H1 (cell line): ENCODE data around the gene ELANE. TPM values are rescaled to one million over a fixed set of nuclear protein-coding genes. Genes with fewer than 3 reads are reported as not detected.

Experiments used
- CTCF ChIA-PET: fragments of 300-600 bp; sonication (Branson Sonifier 250); formaldehyde crosslinking; loops from one replicate; lab custom pipeline; 2021; ENCODE audit not compliant: partially characterized antibody; lab: Charles Lee
- POLR2A ChIA-PET: fragments of 300-600 bp; sonication (Branson Sonifier 250); formaldehyde crosslinking; loops from one replicate; lab custom pipeline; 2021; ENCODE audit warnings: inconsistent platforms; ENCODE audit not compliant: partially characterized antibody; lab: Charles Lee
- DNase-seq, 2 experiments: peaks; one replicate each; pipeline versions ENCODE4 v3.0.0 to v3.0.0-alpha.2; 2010 to 2022; ENCODE audit warnings: low spot score in 2 of 2, low read depth in 1 of 2, mixed read lengths in 1 of 2
- FAIRE-seq: peaks from 2 replicates; lab custom pipeline; 2011; peaks lifted over from hg19 to GRCh38; lab: Jason Lieb, UNC
- H2AFZ ChIP-seq: 2 replicates; pipeline ENCODE4 v1.8.1; 2012; ENCODE audit warnings: low read length, inconsistent platforms
- H2AK5ac ChIP-seq: 2 replicates; pipeline ENCODE4 v1.6.1; 2013; ENCODE audit warnings: low read depth, low read length
- H2BK120ac ChIP-seq: replicated peaks from 2 replicates; pipeline ENCODE3; 2013; ENCODE audit warnings: low read depth, low read length, inconsistent platforms
- H2BK12ac ChIP-seq: 2 replicates; pipeline ENCODE4 v1.6.1; 2013; ENCODE audit warnings: low read depth, low read length
- H2BK15ac ChIP-seq: 2 replicates; pipeline ENCODE4 v1.6.1; 2013; ENCODE audit warnings: low read length
- H2BK20ac ChIP-seq: 2 replicates; pipeline ENCODE4 v1.6.1; 2013; ENCODE audit warnings: low read length
- H2BK5ac ChIP-seq: 2 replicates; pipeline ENCODE4 v1.6.1; 2013; ENCODE audit warnings: low read depth, low read length
- H3K14ac ChIP-seq: 2 replicates; pipeline ENCODE4 v1.6.1; 2013; ENCODE audit warnings: inconsistent platforms; ENCODE audit not compliant: insufficient read length
- H3K18ac ChIP-seq: 2 replicates; pipeline ENCODE4 v1.6.1; 2013; ENCODE audit warnings: low read length; ENCODE audit errors: extremely low read depth
- H3K23ac ChIP-seq: 2 replicates; pipeline ENCODE4 v1.6.1; 2013; ENCODE audit warnings: inconsistent platforms; ENCODE audit not compliant: insufficient read length
- H3K23me2 ChIP-seq: 2 replicates; pipeline ENCODE4 v1.6.1; 2013; ENCODE audit warnings: low read depth, low read length
- H3K27ac ChIP-seq: 2 replicates; pipeline ENCODE4 v1.6.1; 2011; ENCODE audit warnings: low read depth, low read length, inconsistent platforms
- H3K27me3 ChIP-seq, 4 experiments: replicated peaks in 1 of 4; 1 replicate in 1 of 4; 2 replicates in 3 of 4; pipeline versions ENCODE4 v1.6.1 to v1.8.1; 2011 to 2013; ENCODE audit warnings: low read length in 3 of 4, mild to moderate bottlenecking in 3 of 4, inconsistent platforms in 2 of 4, mixed read lengths in 2 of 4, moderate library complexity in 1 of 4; ENCODE audit not compliant: control insufficient read depth in 3 of 4, insufficient read depth in 3 of 4; ENCODE audit errors: extremely low read depth in 1 of 4
- H3K36me3 ChIP-seq, 4 experiments: 2 replicates each; pipeline versions ENCODE4 v1.6.1 to v1.8.1; 2011 to 2013; ENCODE audit warnings: mild to moderate bottlenecking in 4 of 4, low read length in 3 of 4, moderate library complexity in 2 of 4, control low read depth in 1 of 4, inconsistent platforms in 1 of 4; ENCODE audit not compliant: insufficient read depth in 4 of 4, control insufficient read depth in 2 of 4
- H3K4ac ChIP-seq: replicated peaks from 2 replicates; pipeline ENCODE3; 2013; ENCODE audit warnings: low read length, low read depth, mixed read lengths, inconsistent platforms; ENCODE audit not compliant: insufficient read length
- H3K4me1 ChIP-seq, 4 experiments: replicated peaks in 1 of 4; 1 replicate in 1 of 4; 2 replicates in 3 of 4; pipeline versions ENCODE4 v1.6.1 to v1.8.1; 2011 to 2013; ENCODE audit warnings: low read length in 3 of 4, inconsistent platforms in 2 of 4, mixed read lengths in 1 of 4; ENCODE audit not compliant: insufficient read depth in 4 of 4, control insufficient read depth in 3 of 4
- H3K4me2 ChIP-seq, 2 experiments: 2 replicates each; pipeline versions ENCODE4 v1.6.1 to v1.8.1; 2011 to 2013; ENCODE audit warnings: low read depth in 2 of 2, low read length in 2 of 2, control low read depth in 1 of 2, inconsistent platforms in 1 of 2, mild to moderate bottlenecking in 1 of 2; ENCODE audit not compliant: insufficient read depth in 1 of 2
- H3K4me3 ChIP-seq, 4 experiments: fragments of 200-600, 300-600 bp in 1 of 4; sonication (generic), shearing (Covaris generic), sonication (Bioruptor Twin) in 1 of 4; 2 replicates each; pipeline versions ENCODE4 v1.5.1 to v1.8.1; 2011 to 2016; ENCODE audit warnings: low read length in 4 of 4, low read depth in 3 of 4, control low read depth in 2 of 4, inconsistent platforms in 2 of 4, mild to moderate bottlenecking in 2 of 4, mixed read lengths in 1 of 4, moderate library complexity in 1 of 4; ENCODE audit not compliant: insufficient read depth in 2 of 4; ENCODE audit errors: extremely low read depth in 1 of 4
- H3K56ac ChIP-seq: replicated peaks from 2 replicates; pipeline ENCODE3; 2013; ENCODE audit warnings: low read depth, mild to moderate bottlenecking, mixed read lengths, low read length, inconsistent platforms; ENCODE audit not compliant: insufficient read length
- H3K79me1 ChIP-seq: 2 replicates; pipeline ENCODE4 v1.6.1; 2013; ENCODE audit warnings: low read depth, low read length, control low read depth
- H3K79me2 ChIP-seq, 2 experiments: 2 replicates each; pipeline versions ENCODE4 v1.6.1 to v1.8.1; 2012 to 2013; ENCODE audit warnings: low read length in 2 of 2, mild to moderate bottlenecking in 2 of 2, inconsistent platforms in 1 of 2; ENCODE audit not compliant: insufficient read depth in 2 of 2, control insufficient read depth in 1 of 2
- H3K9ac ChIP-seq, 4 experiments: replicated peaks in 1 of 4; 1 replicate in 1 of 4; 2 replicates in 3 of 4; pipeline versions ENCODE4 v1.6.1 to v1.8.1; 2011 to 2013; ENCODE audit warnings: low read depth in 3 of 4, low read length in 3 of 4, control low read depth in 2 of 4, mild to moderate bottlenecking in 2 of 4, moderate library complexity in 2 of 4, inconsistent platforms in 1 of 4; ENCODE audit errors: extremely low read depth in 1 of 4
- H3K9me3 ChIP-seq, 2 experiments: 2 replicates each; pipeline versions ENCODE4 v1.6.1 to v1.8.1; 2012 to 2013; ENCODE audit warnings: mild to moderate bottlenecking in 2 of 2, moderate library complexity in 2 of 2, control low read depth in 1 of 2, inconsistent platforms in 1 of 2, low read depth in 1 of 2, low read length in 1 of 2, mixed read lengths in 1 of 2; ENCODE audit not compliant: insufficient read depth in 2 of 2
- H4K20me1 ChIP-seq, 2 experiments: replicated peaks in 1 of 2; 2 replicates each; pipeline versions ENCODE3 to v1.8.1; 2011 to 2013; ENCODE audit warnings: inconsistent platforms in 2 of 2, low read length in 2 of 2, mild to moderate bottlenecking in 1 of 2; ENCODE audit not compliant: insufficient read depth in 2 of 2, control insufficient read depth in 1 of 2
- H4K5ac ChIP-seq: 2 replicates; pipeline ENCODE4 v1.6.1; 2013; ENCODE audit warnings: low read length, low read depth, mixed read lengths, inconsistent platforms; ENCODE audit not compliant: insufficient read length
- H4K8ac ChIP-seq: 2 replicates; pipeline ENCODE4 v1.8.0; 2013; ENCODE audit warnings: mild to moderate bottlenecking, moderate library complexity, low read length, inconsistent platforms; ENCODE audit not compliant: insufficient read depth; ENCODE audit errors: extremely low read depth
- H4K91ac ChIP-seq: replicated peaks from 2 replicates; pipeline ENCODE3; 2013; ENCODE audit warnings: low read length, mixed read lengths, inconsistent platforms; ENCODE audit not compliant: insufficient read length
- MAFK ChIP-seq: IDR thresholded peaks from 2 replicates; pipeline ENCODE4 v1.6.1; 2012; ENCODE audit warnings: low read depth, mild to moderate bottlenecking, improper control_type of control experiment, low read length
- RAD21 ChIP-seq, 2 experiments: IDR thresholded peaks in 1 of 2; conservative IDR thresholded peaks in 1 of 2; 2 replicates each; pipeline ENCODE4 v1.6.1; 2011; ENCODE audit warnings: low read depth in 2 of 2, low read length in 2 of 2, improper control_type of control experiment in 1 of 2, inconsistent platforms in 1 of 2, mild to moderate bottlenecking in 1 of 2, moderate library complexity in 1 of 2
- SAP30 ChIP-seq: fragments of 300-600 bp; sonication (generic); IDR thresholded peaks from 2 replicates; pipeline ENCODE4 v1.7.1; 2012; ENCODE audit warnings: low read length, moderate library complexity, mild to moderate bottlenecking, inconsistent platforms; ENCODE audit not compliant: insufficient read depth, insufficient replicate concordance
- TCF12 ChIP-seq: IDR thresholded peaks from 2 replicates; pipeline ENCODE4 v1.6.1; 2011; ENCODE audit warnings: low read depth, mild to moderate bottlenecking, low read length
- WGBS, 2 experiments: shearing (Covaris generic) in 1 of 2; methylation state at CpG; one replicate each; pipeline versions ENCODE4 v1.1.6 to v1.1.7; 2013 to 2015; ENCODE audit warnings: low lambda C conversion rate in 2 of 2, mixed read lengths in 2 of 2, inconsistent platforms in 1 of 2, low coverage in 1 of 2, missing lambda C conversion rate in 1 of 2; ENCODE audit not compliant: insufficient replicate concordance in 2 of 2, insufficient coverage in 1 of 2, insufficient read length in 1 of 2; ENCODE audit errors: extremely low coverage in 1 of 2, missing lambda C conversion rate in 1 of 2; 5-methylcytosine and 5-hydroxymethylcytosine counted together
- polyA plus RNA-seq, 7 experiments: library from polyadenylated mRNA; depleted of rRNA in 3 of 7; stranded (reverse) in 5 of 7; unstranded in 2 of 7; fragments of >200 nt in 5 of 7; fragments of 200-250 nt in 2 of 7; gene quantifications; 1 replicate in 5 of 7; 2 replicates in 1 of 7; 4 replicates in 1 of 7; pipeline versions ENCODE4 v1.2.1 to v1.2.3, GENCODE V29; 2011 to 2013; ENCODE audit warnings: missing spikeins in 2 of 7, mixed read lengths in 2 of 7
- total RNA-seq: library from RNA; stranded (reverse); fragmentation: NEBNext Ultra II Directional; extraction: Animal tissue kit (Norgen Biotek cat#: 25700); gene quantifications from 2 replicates; pipeline ENCODE4 v1.2.1, GENCODE V29; 2021

Gene ELANE
- total and polyA plus RNA-seq, 2 of the 8 experiments (the other 6 are each of a cell fraction or from before 2014, with no cell fraction given): not detected

GRCh38 chr19:858284-858683, 6.2 kb downstream of the ELANE start:
- POLR2A ChIA-PET: interaction anchor here (1.2 kb wide), 2 partner anchors 58 to 76 kb away, joined by 3 read pairs; no protein-coding TSS in a partner anchor
- Histone ChIP-seq H4K20me1 (peaks cover 0 to 3% of the 10 kb centered on the region in 2 experiments), H3K9me3 (no peaks in the 10 kb centered on the region), H2BK15ac (no peak overlapping the region), H2AK5ac (no peak overlapping the region), H3K4me3 (no peak overlapping the region), H3K79me1 (no peaks in the 10 kb centered on the region), H4K5ac (no peak overlapping the region), H3K4me1 (peaks cover 0 to 5% (median 3%) of the 10 kb centered on the region in 4 experiments; a peak in 6 of 7 replicates), H3K27ac (no peak overlapping the region), H4K8ac (no peak overlapping the region), H3K23ac (no peak overlapping the region), H2AFZ (no peak overlapping the region), H3K56ac (no peak overlapping the region), H3K14ac (no peak overlapping the region), H3K4ac (no peak overlapping the region), H3K27me3 (peaks cover 9 to 23% (median 13%) of the 10 kb centered on the region in 4 experiments), H3K4me2 (no peak overlapping the region), H3K9ac (no peak overlapping the region), H3K36me3 (no peaks in the 10 kb centered on the region), H3K79me2 (no peaks in the 10 kb centered on the region), H2BK5ac (no peak overlapping the region), H3K18ac (no peak overlapping the region), H2BK20ac (no peak overlapping the region), H3K23me2 (peaks cover 10% of the 10 kb centered on the region; the same call in 1 of the 2 replicates), H4K91ac (no peak overlapping the region), H2BK120ac (no peak overlapping the region), H2BK12ac (no peak overlapping the region)
- DNase-seq: no peak
- WGBS, 2 experiments: 83% methylated on average over 9 of the region's 9 CpGs; no CpG with 5 or more reads in 1 of the 2 experiments
- FAIRE-seq: no peak
- CTCF ChIA-PET: interaction anchor here (0.9 to 3.3 kb wide), 6 partner anchors 9 to 139 kb away, joined by 3 to 10 read pairs (median 5); no protein-coding TSS in a partner anchor
- no peak for TF ChIP-seq RAD21 (IDR thresholded peaks at IDR 0.05 in 1 of 2, conservative IDR thresholded peaks at IDR 0.05 in 1 of 2; ENCODE audit: low read depth in 2 of 2, low read length in 2 of 2)
- TF ChIP-seq SAP30: no peak
- no peak for TF ChIP-seq TCF12
- TF ChIP-seq MAFK: no peak
